B cell (primary cell): Measurements from ENCODE around the gene MYO16. TPM values are rescaled to one million over a fixed set of nuclear protein-coding genes. Genes with fewer than 3 reads are reported as not detected.

Source experiments
- ATAC-seq: fragments of 200-7000 bp; cut with Tn5 transposase; one replicate; pipeline ENCODE4 v1.10.0; 2021; ENCODE audit warnings: low read depth, mild to moderate bottlenecking, moderate number of reproducible peaks, moderate library complexity
- CTCF ChIA-PET: fragments of 350-600 bp; sonication (Branson Sonifier 250); formaldehyde crosslinking; loops from one replicate; lab custom pipeline; 2021; ENCODE audit warnings: antibody characterized with exemption, inconsistent platforms; lab: Charles Lee
- POLR2A ChIA-PET: fragments of 350-600 bp; sonication (Branson Sonifier 250); formaldehyde crosslinking; loops from one replicate; lab custom pipeline; 2021; ENCODE audit warnings: antibody characterized with exemption; lab: Charles Lee
- DNase-seq: peaks from one replicate; pipeline ENCODE4 v3.0.0; 2013
- H2AFZ ChIP-seq: 2 replicates; pipeline ENCODE4 v1.6.1; 2012; ENCODE audit warnings: mild to moderate bottlenecking, low read depth, low read length; ENCODE audit not compliant: insufficient read depth, poor library complexity, severe bottlenecking
- H3K27ac ChIP-seq, 2 donors: 1 replicate in 1 of 2; 2 replicates in 1 of 2; pipeline ENCODE4 v1.5.1; 2012 to 2013; ENCODE audit warnings: low read length in 2 of 2, mild to moderate bottlenecking in 2 of 2, moderate library complexity in 1 of 2
- H3K27me3 ChIP-seq, 4 experiments: fragments of 200-600 bp in 1 of 4; sonication (generic) in 1 of 4; replicated peaks in 1 of 4; 1 replicate in 2 of 4; 2 replicates in 2 of 4; pipeline versions ENCODE4 v1.6.1 to v1.7.0; 2013 to 2016; ENCODE audit warnings: low read length in 3 of 4, mild to moderate bottlenecking in 2 of 4, mixed read lengths in 1 of 4, moderate library complexity in 1 of 4; ENCODE audit not compliant: insufficient read depth in 4 of 4, control insufficient read depth in 3 of 4; ENCODE audit errors: control extremely low read depth in 1 of 4
- H3K36me3 ChIP-seq, 2 experiments: replicated peaks in 1 of 2; 1 replicate in 1 of 2; 2 replicates in 1 of 2; pipeline versions ENCODE4 v1.6.1 to v1.7.1; 2013; ENCODE audit warnings: low read length in 1 of 2; ENCODE audit not compliant: insufficient read depth in 2 of 2, control insufficient read depth in 1 of 2; ENCODE audit errors: control extremely low read depth in 1 of 2, extremely low read depth in 1 of 2
- H3K4me1 ChIP-seq, 2 donors: fragments of 200-600 bp in 1 of 2; sonication (generic) in 1 of 2; 1 replicate in 1 of 2; 2 replicates in 1 of 2; pipeline versions ENCODE4 v1.5.1 to v1.6.1; 2013 to 2017; ENCODE audit warnings: low read length in 2 of 2; ENCODE audit not compliant: control insufficient read depth in 2 of 2, insufficient read depth in 2 of 2
- H3K4me2 ChIP-seq: replicated peaks from 2 replicates; pipeline ENCODE3; 2012; ENCODE audit warnings: mild to moderate bottlenecking, low read depth, low read length; ENCODE audit not compliant: poor library complexity, severe bottlenecking
- H3K4me3 ChIP-seq, 5 experiments: fragments of 200-600 bp in 1 of 5; sonication (generic) in 1 of 5; 1 replicate in 3 of 5; 2 replicates in 2 of 5; pipeline versions ENCODE4 v1.5.1 to v1.7.0; 2011 to 2016; ENCODE audit warnings: low read length in 4 of 5, mild to moderate bottlenecking in 4 of 5, low read depth in 2 of 5, control low read depth in 1 of 5, moderate library complexity in 1 of 5; ENCODE audit not compliant: insufficient read depth in 1 of 5; ENCODE audit errors: control extremely low read depth in 1 of 5, extremely low read depth in 1 of 5
- H3K79me2 ChIP-seq: fragments of 200-600 bp; sonication (generic); one replicate; pipeline ENCODE4 v1.6.0; 2016; ENCODE audit warnings: low read length; ENCODE audit not compliant: control insufficient read depth, insufficient read depth
- H3K9ac ChIP-seq: fragments of 200-600 bp; sonication (generic); 2 replicates; pipeline ENCODE4 v1.6.1; 2017; ENCODE audit warnings: mild to moderate bottlenecking, low read length, moderate library complexity
- H3K9me3 ChIP-seq, 3 donors: one replicate each; pipeline versions ENCODE4 v1.6.1 to v1.7.1; 2013; ENCODE audit warnings: low read length in 2 of 3; ENCODE audit not compliant: control insufficient read depth in 2 of 3, insufficient read depth in 1 of 3; ENCODE audit errors: control extremely low read depth in 1 of 3
- H4K20me1 ChIP-seq: 2 replicates; pipeline ENCODE4 v1.6.0; 2012; ENCODE audit warnings: mild to moderate bottlenecking, low read length; ENCODE audit not compliant: insufficient read depth, control insufficient read depth, poor library complexity, severe bottlenecking
- H3K27ac Mint-ChIP-seq: one replicate; pipeline ENCODE4 v1.8.0; 2021; ENCODE audit warnings: mixed read lengths
- H3K27me3 Mint-ChIP-seq: one replicate; pipeline ENCODE4 v1.8.0; 2021; ENCODE audit warnings: mixed read lengths
- H3K4me1 Mint-ChIP-seq: one replicate; pipeline ENCODE4 v1.8.0; 2021; ENCODE audit warnings: mixed read lengths
- H3K4me3 Mint-ChIP-seq: one replicate; pipeline ENCODE4 v1.8.0; 2021; ENCODE audit warnings: mixed read lengths
- H3K9me3 Mint-ChIP-seq: one replicate; pipeline ENCODE4 v1.8.0; 2022; ENCODE audit warnings: mixed read lengths; ENCODE audit not compliant: insufficient read depth
- EZH2 ChIP-seq: IDR thresholded peaks from 2 replicates; pipeline ENCODE4 v1.6.1; 2012; ENCODE audit warnings: borderline replicate concordance, low read depth, mild to moderate bottlenecking, moderate library complexity, low read length; ENCODE audit not compliant: insufficient read depth, poor library complexity, severe bottlenecking
- WGBS: methylation state at CpG from one replicate; pipeline ENCODE4 v1.1.5; 2013; ENCODE audit warnings: missing lambda C conversion rate; ENCODE audit not compliant: insufficient coverage; 5-methylcytosine and 5-hydroxymethylcytosine counted together
- intact Hi-C: fragments of 100-400 bp; cut with micrococcal nuclease; formaldehyde crosslinking; loops from one replicate; pipeline ENCODE4 v1.10.0; 2022
- polyA plus RNA-seq: library from polyadenylated mRNA; depleted of rRNA; stranded (reverse); fragments of >200 nt; gene quantifications from 2 replicates; pipeline ENCODE4 v1.2.3, GENCODE V29; 2012
- total RNA-seq, 2 donors: library from RNA; stranded (reverse); fragments of 120-200 nt in 1 of 2; gene quantifications; 1 replicate in 1 of 2; 2 replicates in 1 of 2; pipeline versions ENCODE4 v1.2.3 to v1.2.4, GENCODE V29; 2013 to 2022
- TF ChIP-seq, protein P1 (sequence below): fragments of 200-600 bp; IDR thresholded peaks from one replicate; pipeline ENCODE4 v1.8.0; 2022; ENCODE audit warnings: antibody characterized with exemption, mild to moderate bottlenecking

MYO16 gene
- total and polyA plus RNA-seq, 2 donors (not counting 1 experiment from before 2014, with no cell fraction given): not detected

DNA sequence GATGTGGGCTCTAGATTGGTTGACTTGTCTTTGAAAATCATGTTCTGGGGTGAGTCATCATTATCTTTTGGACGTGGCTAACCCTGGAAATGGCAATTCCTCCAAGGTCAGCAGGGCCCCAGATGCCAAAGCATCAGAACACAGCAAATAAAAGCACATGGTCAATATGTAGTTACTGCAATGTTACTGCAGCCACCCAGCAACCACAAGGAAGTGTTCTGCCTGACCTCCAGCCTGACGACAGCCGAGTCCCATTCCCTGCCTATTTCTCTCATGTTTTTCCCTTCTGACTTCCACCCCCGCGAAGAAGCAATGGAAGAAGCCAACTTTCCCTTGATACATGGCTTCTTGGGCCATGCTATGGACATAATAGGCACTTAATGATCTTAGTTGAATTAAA, 579.1 kb downstream of the MYO16 start:
- no peak overlapping the region for H3K27ac Mint-ChIP-seq
- WGBS: 87% methylated on average over 3 of the region's 5 CpGs
- no peak for ATAC-seq

GRCh38 chr13:109209526-109209925, 580.1 kb downstream of the MYO16 start:
- intact Hi-C loops: no loop called here
- Mint-ChIP-seq H3K27me3 (peaks cover 6% of the 10 kb centered on the region), H3K9me3 (no peaks in the 10 kb centered on the region), H3K4me1 (no peaks in the 10 kb centered on the region), H3K27ac (no peak overlapping the region), H3K4me3 (no peak overlapping the region)
- TF ChIP-seq EZH2: no peak
- TF ChIP-seq, protein P1, sequence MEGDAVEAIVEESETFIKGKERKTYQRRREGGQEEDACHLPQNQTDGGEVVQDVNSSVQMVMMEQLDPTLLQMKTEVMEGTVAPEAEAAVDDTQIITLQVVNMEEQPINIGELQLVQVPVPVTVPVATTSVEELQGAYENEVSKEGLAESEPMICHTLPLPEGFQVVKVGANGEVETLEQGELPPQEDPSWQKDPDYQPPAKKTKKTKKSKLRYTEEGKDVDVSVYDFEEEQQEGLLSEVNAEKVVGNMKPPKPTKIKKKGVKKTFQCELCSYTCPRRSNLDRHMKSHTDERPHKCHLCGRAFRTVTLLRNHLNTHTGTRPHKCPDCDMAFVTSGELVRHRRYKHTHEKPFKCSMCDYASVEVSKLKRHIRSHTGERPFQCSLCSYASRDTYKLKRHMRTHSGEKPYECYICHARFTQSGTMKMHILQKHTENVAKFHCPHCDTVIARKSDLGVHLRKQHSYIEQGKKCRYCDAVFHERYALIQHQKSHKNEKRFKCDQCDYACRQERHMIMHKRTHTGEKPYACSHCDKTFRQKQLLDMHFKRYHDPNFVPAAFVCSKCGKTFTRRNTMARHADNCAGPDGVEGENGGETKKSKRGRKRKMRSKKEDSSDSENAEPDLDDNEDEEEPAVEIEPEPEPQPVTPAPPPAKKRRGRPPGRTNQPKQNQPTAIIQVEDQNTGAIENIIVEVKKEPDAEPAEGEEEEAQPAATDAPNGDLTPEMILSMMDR: no peak
- no peaks in the 10 kb centered on the region for H3K27me3 ChIP-seq
- ChIA-PET CTCF (no interaction called here), POLR2A (no interaction called here)
- H3K27ac ChIP-seq: no peak overlapping the region
- WGBS: 70% methylated on average over 1 of the region's 2 CpGs
- no peak overlapping the region for H3K9ac ChIP-seq
- no peak overlapping the region for H3K4me3 ChIP-seq
- no peak overlapping the region for H3K4me2 ChIP-seq
- H3K36me3 ChIP-seq: no peaks in the 10 kb centered on the region
- no peaks in the 10 kb centered on the region for H4K20me1 ChIP-seq
- H3K4me1 ChIP-seq: no peaks in the 10 kb centered on the region
- ATAC-seq: no peak
- DNase-seq: no peak
- no peak overlapping the region for H2AFZ ChIP-seq
- H3K9me3 ChIP-seq: peaks cover 0 to 5% (median 0%) of the 10 kb centered on the region in 3 donors
- no peaks in the 10 kb centered on the region for H3K79me2 ChIP-seq

More for the DNA sequence above, 579.1 kb downstream of the MYO16 start:
- Histone ChIP-seq H4K20me1 (no peaks in the 10 kb centered on the region), H3K79me2 (no peaks in the 10 kb centered on the region), H3K27me3 (no peaks in the 10 kb centered on the region), H3K4me2 (no peak overlapping the region), H3K4me3 (no peak overlapping the region), H3K4me1 (no peaks in the 10 kb centered on the region), H3K27ac (no peak overlapping the region), H3K9me3 (peaks cover 0 to 5% (median 0%) of the 10 kb centered on the region in 3 donors), H3K36me3 (no peaks in the 10 kb centered on the region), H3K9ac (no peak overlapping the region), H2AFZ (no peak overlapping the region)
- CTCF ChIA-PET: no interaction called here
- H3K4me3 Mint-ChIP-seq: no peak overlapping the region
- DNase-seq: no peak
- no peaks in the 10 kb centered on the region for H3K9me3 Mint-ChIP-seq
- no peaks in the 10 kb centered on the region for H3K4me1 Mint-ChIP-seq
- TF ChIP-seq, protein P1: no peak
- TF ChIP-seq EZH2: no peak
- peaks cover 6% of the 10 kb centered on the region for H3K27me3 Mint-ChIP-seq
- intact Hi-C loops: no loop called here
- POLR2A ChIA-PET: no interaction called here
